Fibroblast of the aortic adventitia (primary cell): Measurements from ENCODE around the gene ROR1. TPM values are rescaled to one million over a fixed set of nuclear protein-coding genes. Genes with fewer than 3 reads are reported as not detected.

Experiments
- DNase-seq: peaks from one replicate; pipeline ENCODE4 v3.0.0-alpha.2; 2010; ENCODE audit warnings: low read depth
- H3K4me3 ChIP-seq: 2 replicates; pipeline ENCODE4 v1.5.1; 2011; ENCODE audit warnings: low read depth, mild to moderate bottlenecking, control low read depth, low read length, moderate library complexity
- total RNA-seq: library from RNA; depleted of rRNA; stranded (reverse); fragments of >200 nt; gene quantifications from 2 replicates; pipeline ENCODE4 v1.2.3, GENCODE V29; 2012; ENCODE audit warnings: low replicate concordance
- TF ChIP-seq, protein P1 (sequence below): IDR thresholded peaks from 2 replicates; pipeline ENCODE4 v1.5.1; 2011; ENCODE audit warnings: mild to moderate bottlenecking, low read length, control low read depth, inconsistent platforms; ENCODE audit not compliant: insufficient read depth

The ROR1 gene
- total RNA-seq, 1 donor, result 18.8 TPM

DNA sequence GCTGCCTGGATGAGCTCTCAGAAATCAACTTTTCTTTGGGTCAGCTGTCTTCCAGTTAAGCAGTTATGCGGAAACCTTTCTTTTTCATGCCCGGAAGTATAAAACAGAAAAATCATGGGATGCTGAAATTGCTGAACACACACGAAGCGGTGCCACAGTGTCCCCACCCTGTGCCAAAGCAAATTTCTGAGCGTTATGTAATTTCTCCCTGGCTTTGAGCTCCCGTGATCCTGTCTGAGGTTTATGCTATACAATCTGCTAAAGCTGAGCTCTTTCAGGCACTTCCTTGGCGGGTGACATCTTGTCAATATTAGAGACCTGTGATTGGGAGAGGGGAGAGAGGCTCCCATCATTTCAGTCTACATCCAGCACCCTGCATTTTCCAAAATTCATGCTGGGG, 201.7 kb downstream of the ROR1 start:
- no peak overlapping the region for H3K4me3 ChIP-seq
- DNase-seq, result no peak

DNA sequence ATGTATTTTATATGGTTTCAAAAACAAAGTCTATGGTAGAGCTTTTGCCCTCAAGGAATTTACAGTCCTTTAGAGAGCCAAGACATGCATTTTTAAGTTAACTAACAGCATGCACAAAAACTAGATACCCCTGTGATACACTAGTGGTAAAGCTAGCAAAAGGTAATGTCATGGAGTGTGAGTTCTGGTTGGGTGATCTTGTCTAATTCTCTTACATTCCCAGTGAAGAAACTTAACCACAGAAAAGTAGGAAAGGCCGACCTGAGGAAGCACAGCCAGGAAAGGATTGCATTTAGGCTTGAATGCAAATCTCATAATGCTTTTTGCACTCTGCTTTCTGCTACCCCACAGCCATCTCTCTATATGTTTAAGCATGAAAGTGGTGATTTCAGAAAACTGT, 202.2 kb downstream of the ROR1 start:
- TF ChIP-seq, protein P1, sequence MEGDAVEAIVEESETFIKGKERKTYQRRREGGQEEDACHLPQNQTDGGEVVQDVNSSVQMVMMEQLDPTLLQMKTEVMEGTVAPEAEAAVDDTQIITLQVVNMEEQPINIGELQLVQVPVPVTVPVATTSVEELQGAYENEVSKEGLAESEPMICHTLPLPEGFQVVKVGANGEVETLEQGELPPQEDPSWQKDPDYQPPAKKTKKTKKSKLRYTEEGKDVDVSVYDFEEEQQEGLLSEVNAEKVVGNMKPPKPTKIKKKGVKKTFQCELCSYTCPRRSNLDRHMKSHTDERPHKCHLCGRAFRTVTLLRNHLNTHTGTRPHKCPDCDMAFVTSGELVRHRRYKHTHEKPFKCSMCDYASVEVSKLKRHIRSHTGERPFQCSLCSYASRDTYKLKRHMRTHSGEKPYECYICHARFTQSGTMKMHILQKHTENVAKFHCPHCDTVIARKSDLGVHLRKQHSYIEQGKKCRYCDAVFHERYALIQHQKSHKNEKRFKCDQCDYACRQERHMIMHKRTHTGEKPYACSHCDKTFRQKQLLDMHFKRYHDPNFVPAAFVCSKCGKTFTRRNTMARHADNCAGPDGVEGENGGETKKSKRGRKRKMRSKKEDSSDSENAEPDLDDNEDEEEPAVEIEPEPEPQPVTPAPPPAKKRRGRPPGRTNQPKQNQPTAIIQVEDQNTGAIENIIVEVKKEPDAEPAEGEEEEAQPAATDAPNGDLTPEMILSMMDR, result no peak
- no peak overlapping the region for H3K4me3 ChIP-seq
- DNase-seq, result no peak

More for the DNA sequence above, 201.7 kb downstream of the ROR1 start:
- TF ChIP-seq, protein P1, result no peak

DNA sequence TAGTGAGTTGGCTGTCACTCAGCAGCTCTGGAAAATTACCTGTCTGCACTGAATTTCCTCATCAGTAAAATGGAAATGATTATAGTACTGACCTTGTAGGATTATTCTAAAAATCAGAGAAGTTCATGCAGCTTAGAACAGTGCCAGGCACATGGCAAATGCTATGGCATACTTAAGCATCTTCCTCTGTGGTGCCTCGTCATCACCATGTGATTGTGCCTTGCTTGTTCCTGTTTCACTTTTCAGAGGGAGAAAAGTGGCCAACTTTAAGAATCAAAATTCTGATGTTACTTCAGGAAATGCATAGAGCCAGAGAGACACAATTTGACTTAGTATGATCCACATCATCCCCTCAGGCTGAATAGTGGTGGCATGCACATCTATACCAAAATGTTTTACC, 203.6 kb downstream of the ROR1 start:
- H3K4me3 ChIP-seq, result no peak overlapping the region
- DNase-seq, result no peak
- TF ChIP-seq, protein P1, result no peak

DNA sequence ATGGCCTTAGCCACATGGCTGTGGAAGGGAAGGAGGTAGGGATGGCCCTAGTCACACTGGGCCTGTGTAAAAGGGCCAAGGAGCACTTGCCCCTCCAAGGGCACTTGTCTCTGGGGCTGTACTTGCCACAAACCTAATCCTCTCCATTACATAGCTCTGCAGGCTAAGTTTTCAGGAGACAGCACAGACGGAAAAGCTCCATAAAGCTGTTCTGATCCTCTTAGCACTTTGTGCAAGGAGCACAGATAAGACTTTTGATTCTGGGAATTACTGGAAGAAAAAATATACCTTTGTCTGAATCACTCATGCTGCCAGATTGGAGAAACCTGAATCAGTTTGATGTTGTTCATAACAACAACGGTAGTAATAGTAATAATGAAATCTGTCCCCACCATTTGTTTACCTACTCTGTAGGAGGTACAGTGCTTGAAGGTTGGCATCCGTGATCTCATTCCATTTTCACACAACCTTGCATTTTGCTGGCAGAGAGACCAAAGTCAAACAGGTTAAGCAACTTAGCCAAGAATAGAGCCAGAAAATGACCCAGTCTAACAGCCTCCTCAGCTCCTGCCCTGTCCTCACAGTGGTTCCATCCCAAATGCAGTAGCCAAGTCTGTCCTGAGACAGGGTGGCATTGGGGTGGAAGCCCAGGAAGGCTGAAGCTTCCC, 207.1 kb downstream of the ROR1 start:
- no peak for DNase-seq
- TF ChIP-seq, protein P1, result no peak
- no peak overlapping the region for H3K4me3 ChIP-seq

DNA sequence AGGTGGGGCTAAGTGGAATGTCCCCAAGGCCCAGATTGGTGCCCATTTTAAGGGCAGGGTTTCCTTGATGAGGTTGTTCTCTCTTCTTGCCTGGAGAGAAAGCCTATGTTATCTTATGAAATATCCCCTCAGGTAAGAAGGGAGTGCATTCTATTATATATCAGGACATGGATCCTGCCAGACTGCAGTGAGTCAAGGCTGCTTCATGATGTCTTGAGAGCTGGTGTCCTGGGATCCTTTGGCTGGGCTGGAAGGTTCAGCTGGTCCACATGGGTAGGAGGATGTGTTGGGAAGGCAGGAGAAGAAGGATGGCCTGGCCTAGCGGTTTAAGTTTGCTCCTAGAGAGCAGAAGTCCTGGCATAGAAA, 207.6 kb downstream of the ROR1 start:
- TF ChIP-seq, protein P1, result no peak
- no peak for DNase-seq

DNA sequence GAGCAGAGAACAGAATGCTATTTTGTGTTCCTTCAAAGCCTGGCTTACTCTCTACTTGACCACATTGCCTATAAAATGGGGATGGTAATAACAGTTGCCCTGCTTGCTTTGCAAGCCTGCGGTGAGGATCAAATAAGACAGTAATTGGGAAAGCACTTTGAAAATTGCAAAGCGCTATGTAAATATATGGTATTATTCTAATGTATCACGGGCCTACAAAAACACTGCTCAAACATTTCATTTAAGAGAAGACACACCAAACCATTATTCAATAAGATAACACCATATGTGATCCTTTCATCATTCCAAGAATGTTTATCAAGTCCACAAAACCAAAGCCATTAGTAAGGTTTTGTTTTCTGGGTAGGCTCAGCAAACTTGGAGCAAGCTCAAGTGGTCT, 208.4 kb downstream of the ROR1 start:
- TF ChIP-seq, protein P1, result no peak
- no peak for DNase-seq
- no peak overlapping the region for H3K4me3 ChIP-seq

More for the DNA sequence above, 207.6 kb downstream of the ROR1 start:
- H3K4me3 ChIP-seq, result no peak overlapping the region
